Aorta (tissue), 5 donors: ENCODE results near the gene AUNIP. TPM values are rescaled to one million over a fixed set of nuclear protein-coding genes. Genes with fewer than 3 reads are reported as not detected.

Experiments
- ATAC-seq: fragments of 200-7000 bp; cut with Tn5 transposase; one replicate; pipeline ENCODE4 v1.9.1; 2022; ENCODE audit warnings: moderate library complexity; ENCODE audit not compliant: low FRiP score
- DNase-seq, 2 donors: peaks; one replicate each; pipeline ENCODE4 v3.0.0-alpha.2; 2020
- H3K27ac ChIP-seq, 2 donors: one replicate each; pipeline ENCODE4 v1.5.1; 2013; ENCODE audit warnings: low read length in 2 of 2, mild to moderate bottlenecking in 2 of 2, moderate library complexity in 2 of 2, control low read depth in 1 of 2, inconsistent platforms in 1 of 2, low read depth in 1 of 2
- H3K27me3 ChIP-seq, 2 donors: one replicate each; pipeline ENCODE4 v1.6.1; 2013; ENCODE audit warnings: control low read depth in 1 of 2, low read length in 1 of 2, mild to moderate bottlenecking in 1 of 2, moderate library complexity in 1 of 2; ENCODE audit not compliant: insufficient read depth in 2 of 2, control insufficient read depth in 1 of 2
- H3K36me3 ChIP-seq, 2 donors: one replicate each; pipeline ENCODE4 v1.6.1; 2013; ENCODE audit warnings: control low read depth in 1 of 2, low read length in 1 of 2, mild to moderate bottlenecking in 1 of 2; ENCODE audit not compliant: insufficient read depth in 2 of 2, control insufficient read depth in 1 of 2
- H3K4me1 ChIP-seq, 2 donors: one replicate each; pipeline ENCODE4 v1.6.1; 2013; ENCODE audit warnings: low read length in 2 of 2, control low read depth in 1 of 2, mild to moderate bottlenecking in 1 of 2, moderate library complexity in 1 of 2; ENCODE audit not compliant: insufficient read depth in 2 of 2, control insufficient read depth in 1 of 2
- H3K4me3 ChIP-seq, 2 donors: one replicate each; pipeline ENCODE4 v1.5.1; 2013; ENCODE audit warnings: low read length in 2 of 2, control low read depth in 1 of 2, mild to moderate bottlenecking in 1 of 2
- H3K9me3 ChIP-seq: one replicate; pipeline ENCODE4 v1.6.1; 2013; ENCODE audit warnings: mild to moderate bottlenecking, low read length; ENCODE audit not compliant: control insufficient read depth
- WGBS, 2 donors: extraction: QIAGEN DNeasy Blood & Tissue Kit; methylation state at CpG; one replicate each; pipeline ENCODE4 v1.1.7; 2013; 5-methylcytosine and 5-hydroxymethylcytosine counted together
- intact Hi-C, 2 donors: fragments of 100-400 bp; cut with DNase I; formaldehyde crosslinking; loops; one replicate each; pipeline versions ENCODE4 v1.14.2 to v1.15.0; 2022
- polyA plus RNA-seq, 2 donors: library from polyadenylated mRNA; stranded (reverse); fragments of 200-250 nt; gene quantifications; one replicate each; pipeline ENCODE4 v1.2.3, GENCODE V29; 2013
- total RNA-seq, 2 donors: library from RNA; stranded (reverse); fragmentation: NEBNext Ultra II Directional; extraction: Animal tissue kit (Norgen Biotek cat#: 25700); gene quantifications; one replicate each; pipeline ENCODE4 v1.2.1, GENCODE V29; 2021
- donor health status: healthy with polysubstance abuse.
- donor health status: Bipolar disorder and iron deficiency.
- donor health status: DM: no; HTN: no; CAD: no.
- donor health status: DM: no; HTN: no; CAD: no.
- donor health status: DM: yes; HTN: yes; CAD: no.

AUNIP gene
- total and polyA plus RNA-seq, 4 donors, result not detected

GRCh38 chr1:25832336-25833037 lies 26.8 kb downstream of the AUNIP start:
- ATAC-seq (no peak), DNase-seq (no peak)
- Histone ChIP-seq H3K27ac (no peak overlapping the region), H3K4me3 (no peak overlapping the region), H3K9me3 (no peaks in the 10 kb centered on the region), H3K27me3 (no peaks in the 10 kb centered on the region), H3K4me1 (no peaks in the 10 kb centered on the region), H3K36me3 (peaks cover 17 to 26% of the 10 kb centered on the region in 2 donors)
- WGBS, 2 donors, result 82 to 83% methylated on average over 6 of the region's 6 CpGs
- intact Hi-C loops, result no loop called here

- DNase-seq (no peak), ATAC-seq (no peak)
- H3K27me3 ChIP-seq, result no peaks in the 10 kb centered on the region
- H3K9me3 ChIP-seq, result no peaks in the 10 kb centered on the region
- H3K4me3 ChIP-seq, result no peak overlapping the region
- no peaks in the 10 kb centered on the region for H3K4me1 ChIP-seq
- no peak overlapping the region for H3K27ac ChIP-seq
- 72 to 74% methylated on average over 5 of the region's 5 CpGs for WGBS, 2 donors
- intact Hi-C loops, result no loop called here
- peaks cover 17 to 27% of the 10 kb centered on the region in 2 donors for H3K36me3 ChIP-seq
Measured at GRCh38 chr1:25831569-25832196, 27.6 kb downstream of the AUNIP start.

- intact Hi-C loops, result no loop called here
- H3K36me3 ChIP-seq, result peaks cover 17 to 32% of the 10 kb centered on the region in 2 donors
- ATAC-seq, result no peak
Measured at GRCh38 chr1:25829046-25829445, 30.2 kb downstream of the AUNIP start.

GRCh38 chr1:25828491-25828890 lies 30.8 kb downstream of the AUNIP start:
- Histone ChIP-seq H3K4me3 (no peak overlapping the region), H3K36me3 (peaks cover 17 to 32% of the 10 kb centered on the region in 2 donors), H3K27ac (no peak overlapping the region), H3K27me3 (no peaks in the 10 kb centered on the region), H3K4me1 (no peaks in the 10 kb centered on the region), H3K9me3 (no peaks in the 10 kb centered on the region)
- no peak for DNase-seq
- WGBS, 2 donors, result 59 to 62% methylated on average over 3 of the region's 3 CpGs
- intact Hi-C loops, result no loop called here
- no peak for ATAC-seq

More at GRCh38 chr1:25829046-25829445, 30.2 kb downstream of the AUNIP start:
- H3K4me1 ChIP-seq, result no peaks in the 10 kb centered on the region
- no peaks in the 10 kb centered on the region for H3K9me3 ChIP-seq
- DNase-seq, result no peak
- no peaks in the 10 kb centered on the region for H3K27me3 ChIP-seq
- no peak overlapping the region for H3K27ac ChIP-seq
- WGBS, 2 donors, result 83 to 89% methylated on average over 1 of the region's 1 CpG
- no peak overlapping the region for H3K4me3 ChIP-seq

GRCh38 chr1:25826571-25826970 lies 32.7 kb downstream of the AUNIP start:
- no peak for DNase-seq
- WGBS, 2 donors, result 93 to 95% methylated on average over 10 of the region's 10 CpGs
- Histone ChIP-seq H3K4me1 (no peaks in the 10 kb centered on the region), H3K9me3 (no peaks in the 10 kb centered on the region), H3K4me3 (no peak overlapping the region), H3K36me3 (peaks cover 8 to 23% of the 10 kb centered on the region in 2 donors), H3K27ac (no peak overlapping the region), H3K27me3 (no peaks in the 10 kb centered on the region)
- intact Hi-C loops, result no loop called here
- ATAC-seq, result no peak

- DNase-seq, result no peak
- no peaks in the 10 kb centered on the region for H3K27me3 ChIP-seq
- H3K27ac ChIP-seq, result no peak overlapping the region
- intact Hi-C loops, result no loop called here
- H3K4me3 ChIP-seq, result no peak overlapping the region
- ATAC-seq, result no peak
- H3K9me3 ChIP-seq, result no peaks in the 10 kb centered on the region
- WGBS, 2 donors, result 93 to 96% methylated on average over 2 of the region's 2 CpGs
- peaks cover 8 to 21% of the 10 kb centered on the region in 2 donors for H3K36me3 ChIP-seq
- no peaks in the 10 kb centered on the region for H3K4me1 ChIP-seq
Measured at GRCh38 chr1:25825605-25826004, 33.7 kb downstream of the AUNIP start.

GRCh38 chr1:25821630-25822091 lies 37.6 kb downstream of the AUNIP start:
- no peaks in the 10 kb centered on the region for H3K27me3 ChIP-seq
- intact Hi-C loops, result loop anchor here (5.0 kb wide), 1 partner anchor 176 kb away; the partner anchor contains the start of gene PAFAH2 (in 2 of the 2)
- H3K4me1 ChIP-seq, result no peaks in the 10 kb centered on the region
- H3K4me3 ChIP-seq, result no peak overlapping the region
- DNase-seq (no peak), ATAC-seq (peak; percentile 23)
- H3K9me3 ChIP-seq, result no peaks in the 10 kb centered on the region
- WGBS, 2 donors, result 10 to 13% methylated on average over 5 of the region's 5 CpGs
- H3K27ac ChIP-seq, result peak overlapping the region in 1 of 2 donors; percentile 23
- peaks cover 0 to 4% of the 10 kb centered on the region in 2 donors for H3K36me3 ChIP-seq

- Histone ChIP-seq H3K27me3 (no peaks in the 10 kb centered on the region), H3K4me3 (peak overlapping the region in 1 of 2 donors; percentile 77), H3K4me1 (no peaks in the 10 kb centered on the region), H3K27ac (peak overlapping the region in 1 of 2 donors; percentile 10), H3K36me3 (no peaks in the 10 kb centered on the region), H3K9me3 (no peaks in the 10 kb centered on the region)
- whole genome bisulfite sequencing, 2 donors, result 34 to 37% methylated on average over 10 of the region's 10 CpGs
- ATAC-seq (no peak), DNase-seq (no peak)
- intact Hi-C loops, result loop anchor here (5.0 kb wide), 1 partner anchor 176 kb away; the partner anchor contains the start of gene PAFAH2 (in 2 of the 2)
Measured at GRCh38 chr1:25821112-25821476, 38.2 kb downstream of the AUNIP start.
